Thyroid gland (tissue), 4 donors: Measurements from ENCODE around the gene ZBTB17.

Experiments used
- POLR2A ChIP-seq, 2 donors: fragments of 450-650 bp; IDR thresholded peaks; one replicate each; pipeline ENCODE4 v1.6.1; 2017; ENCODE audit warnings: antibody characterized with exemption in 2 of 2, mild to moderate bottlenecking in 2 of 2, moderate library complexity in 1 of 2
- TF ChIP-seq, protein P1 (sequence below), 6 experiments: fragments of 200-600 bp in 3 of 6; fragments of 450-650 bp in 3 of 6; sonication (generic) in 3 of 6; IDR thresholded peaks; one replicate each; pipeline ENCODE4 v1.5.1; 2016 to 2019; ENCODE audit warnings: antibody characterized with exemption in 6 of 6, mild to moderate bottlenecking in 2 of 6, inconsistent platforms in 1 of 6, moderate library complexity in 1 of 6

DNA sequence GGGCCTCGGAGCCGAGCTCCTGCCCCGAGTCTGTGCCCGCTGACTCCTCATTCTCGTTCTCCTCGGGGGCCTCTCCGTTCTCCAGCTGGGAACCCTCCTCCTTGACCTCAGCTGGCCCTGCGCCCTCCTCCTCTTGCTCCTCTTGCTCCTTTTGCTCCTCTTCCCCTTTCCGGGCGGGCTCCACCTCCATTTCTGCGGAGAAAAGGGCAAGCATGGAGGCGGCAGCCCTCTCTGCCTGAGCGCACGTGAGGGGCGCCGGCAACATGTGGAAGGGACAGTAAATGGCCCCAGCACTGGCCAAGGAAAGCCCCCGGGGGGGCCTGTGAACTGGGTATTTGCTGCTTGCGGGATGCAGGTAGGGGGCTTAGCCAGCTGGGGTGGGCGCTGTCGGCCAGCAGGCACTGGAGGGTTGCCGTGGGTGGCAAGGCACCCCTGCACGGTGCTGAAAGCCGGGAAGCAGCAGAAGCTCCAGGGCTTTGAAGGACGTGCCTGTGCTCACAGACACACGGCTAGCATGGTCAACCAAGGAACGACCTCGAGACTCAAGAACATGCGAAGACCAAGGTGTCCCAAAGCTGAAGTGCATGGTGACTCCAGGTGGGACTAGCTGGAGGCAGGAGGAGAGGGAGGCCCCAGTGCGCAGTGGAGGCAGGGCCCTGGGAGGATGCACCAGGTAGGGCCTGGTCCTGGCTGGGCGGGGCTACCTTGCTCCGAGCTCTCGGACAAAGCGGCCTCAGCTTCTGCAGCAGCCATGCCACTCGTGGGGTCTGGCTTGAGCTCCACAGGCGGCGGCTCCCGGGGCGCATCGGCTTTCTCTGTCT is 30.7 kb downstream of the ZBTB17 start:
- TF ChIP-seq, protein P1, sequence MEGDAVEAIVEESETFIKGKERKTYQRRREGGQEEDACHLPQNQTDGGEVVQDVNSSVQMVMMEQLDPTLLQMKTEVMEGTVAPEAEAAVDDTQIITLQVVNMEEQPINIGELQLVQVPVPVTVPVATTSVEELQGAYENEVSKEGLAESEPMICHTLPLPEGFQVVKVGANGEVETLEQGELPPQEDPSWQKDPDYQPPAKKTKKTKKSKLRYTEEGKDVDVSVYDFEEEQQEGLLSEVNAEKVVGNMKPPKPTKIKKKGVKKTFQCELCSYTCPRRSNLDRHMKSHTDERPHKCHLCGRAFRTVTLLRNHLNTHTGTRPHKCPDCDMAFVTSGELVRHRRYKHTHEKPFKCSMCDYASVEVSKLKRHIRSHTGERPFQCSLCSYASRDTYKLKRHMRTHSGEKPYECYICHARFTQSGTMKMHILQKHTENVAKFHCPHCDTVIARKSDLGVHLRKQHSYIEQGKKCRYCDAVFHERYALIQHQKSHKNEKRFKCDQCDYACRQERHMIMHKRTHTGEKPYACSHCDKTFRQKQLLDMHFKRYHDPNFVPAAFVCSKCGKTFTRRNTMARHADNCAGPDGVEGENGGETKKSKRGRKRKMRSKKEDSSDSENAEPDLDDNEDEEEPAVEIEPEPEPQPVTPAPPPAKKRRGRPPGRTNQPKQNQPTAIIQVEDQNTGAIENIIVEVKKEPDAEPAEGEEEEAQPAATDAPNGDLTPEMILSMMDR (IDR thresholded peaks at IDR 0.05), result no peak
- TF ChIP-seq POLR2A (IDR thresholded peaks at IDR 0.05), result no peak
